SU-DHL-6 (cell line): Measurements from ENCODE around the gene PPP2R3A.
"Not testable (repeated sequence)": the region's sequence is repeated elsewhere in the genome, so short reads cannot be mapped to it uniquely, and the experiment has no call there.

Experiments
- H2AFZ ChIP-seq: fragments of 200-600 bp; sonication (generic); 2 replicates; pipeline ENCODE4 v1.6.1; 2014; ENCODE audit warnings: low read depth, mild to moderate bottlenecking, moderate library complexity, mixed read lengths, antibody characterized with exemption, low read length; ENCODE audit not compliant: severe bottlenecking
- H3F3A ChIP-seq: fragments of 200-600 bp; shearing (Covaris generic); 2 replicates; pipeline ENCODE4 v1.6.0; 2016; ENCODE audit warnings: antibody characterized with exemption, mild to moderate bottlenecking; ENCODE audit not compliant: insufficient read depth
- H3K27ac ChIP-seq: fragments of 200-600 bp; sonication (generic); 2 replicates; pipeline ENCODE4 v1.5.1; 2016; ENCODE audit warnings: low read depth, mild to moderate bottlenecking, low read length, moderate library complexity, mixed read lengths
- H3K27me3 ChIP-seq: fragments of 200-600 bp; sonication (generic), shearing (Covaris generic); 2 replicates; pipeline ENCODE4 v1.6.0; 2014; ENCODE audit warnings: mild to moderate bottlenecking, low read length
- H3K36me3 ChIP-seq: fragments of 200-600 bp; sonication (generic); 2 replicates; pipeline ENCODE4 v1.6.1; 2014; ENCODE audit warnings: mild to moderate bottlenecking, low read length, mixed read lengths
- H3K4me2 ChIP-seq: fragments of 300-600, 200-600 bp; shearing (Covaris generic), sonication (generic); 2 replicates; pipeline ENCODE4 v1.6.0; 2014; ENCODE audit warnings: low read length, low read depth, mild to moderate bottlenecking; ENCODE audit not compliant: poor library complexity, severe bottlenecking
- H3K4me3 ChIP-seq: fragments of 200-600 bp; sonication (generic); 2 replicates; pipeline ENCODE4 v1.5.1; 2014; ENCODE audit warnings: antibody characterized with exemption, low read length, mild to moderate bottlenecking, mixed read lengths; ENCODE audit not compliant: insufficient read depth, poor library complexity, severe bottlenecking
- H3K79me2 ChIP-seq: fragments of 200-600 bp; sonication (generic); 2 replicates; pipeline ENCODE4 v1.6.1; 2014; ENCODE audit warnings: mild to moderate bottlenecking, low read length, moderate library complexity; ENCODE audit not compliant: insufficient read depth
- H3K9ac ChIP-seq: fragments of 200-600 bp; sonication (generic); 2 replicates; pipeline ENCODE4 v1.7.0; 2014; ENCODE audit warnings: mild to moderate bottlenecking, low read length
- H3K9me2 ChIP-seq: fragments of 200-600 bp; sonication (generic); replicated peaks from 2 replicates; pipeline ENCODE4 v1.6.1; 2014; ENCODE audit warnings: low read length; ENCODE audit not compliant: insufficient read depth
- H3K9me3 ChIP-seq: fragments of 200-600 bp; sonication (generic); 2 replicates; pipeline ENCODE4 v1.6.1; 2014; ENCODE audit warnings: low read length, mixed read lengths; ENCODE audit not compliant: insufficient read depth
- H4K20me1 ChIP-seq: fragments of 200-600 bp; sonication (generic); 2 replicates; pipeline ENCODE4 v1.6.1; 2014; ENCODE audit warnings: low read depth, mild to moderate bottlenecking, antibody characterized with exemption, low read length, moderate library complexity, mixed read lengths
- EZH2phosphoT487 ChIP-seq: fragments of 200-600 bp; sonication (generic), shearing (Covaris generic); conservative IDR thresholded peaks from 2 replicates; pipeline ENCODE4 v1.6.1; 2018; ENCODE audit warnings: mild to moderate bottlenecking, antibody characterized with exemption, low read length, moderate library complexity, mixed read lengths
- TF ChIP-seq, protein P1 (sequence below): fragments of 200-600 bp; sonication (generic); IDR thresholded peaks from one replicate; pipeline ENCODE4 v1.5.1; 2017; ENCODE audit warnings: antibody characterized with exemption, mild to moderate bottlenecking, low read length, moderate library complexity; ENCODE audit not compliant: insufficient read depth, poor library complexity, severe bottlenecking

The PPP2R3A gene

DNA sequence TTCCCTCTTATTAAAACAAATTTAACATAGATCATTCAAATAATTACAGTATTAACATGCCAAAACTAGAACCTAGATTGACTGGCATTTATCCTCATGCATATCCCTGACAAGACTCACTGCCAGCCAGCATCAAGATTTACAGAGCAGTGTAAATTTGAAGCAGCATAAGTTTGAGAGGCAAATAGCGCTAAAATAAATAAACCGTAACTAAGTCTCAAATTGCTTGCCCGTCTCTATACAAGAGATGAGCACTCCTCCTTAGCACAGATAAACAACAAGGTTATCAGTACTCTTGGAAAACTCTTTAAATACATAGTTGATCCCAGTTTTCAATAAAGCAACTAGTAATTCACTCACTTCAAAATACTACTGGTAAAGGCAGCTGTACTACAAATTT lies 201.0 kb downstream of the PPP2R3A start:
- Histone ChIP-seq H2AFZ (no peak overlapping the region), H3K79me2 (peaks cover 100% of the 10 kb centered on the region), H3K9me3 (no peaks in the 10 kb centered on the region), H3K9me2 (no peaks in the 10 kb centered on the region), H3K4me3 (no peak overlapping the region), H3F3A (peaks cover 20% of the 10 kb centered on the region), H3K36me3 (no peaks in the 10 kb centered on the region), H3K4me2 (peak overlapping the region; percentile 53), H3K9ac (peak overlapping the region; percentile 15; the same call in 1 of the 2 replicates), H4K20me1 (peaks cover 60% of the 10 kb centered on the region), H3K27me3 (no peaks in the 10 kb centered on the region), H3K27ac (peak overlapping the region; percentile 47)
- TF ChIP-seq EZH2phosphoT487, result no peak
- TF ChIP-seq, protein P1, sequence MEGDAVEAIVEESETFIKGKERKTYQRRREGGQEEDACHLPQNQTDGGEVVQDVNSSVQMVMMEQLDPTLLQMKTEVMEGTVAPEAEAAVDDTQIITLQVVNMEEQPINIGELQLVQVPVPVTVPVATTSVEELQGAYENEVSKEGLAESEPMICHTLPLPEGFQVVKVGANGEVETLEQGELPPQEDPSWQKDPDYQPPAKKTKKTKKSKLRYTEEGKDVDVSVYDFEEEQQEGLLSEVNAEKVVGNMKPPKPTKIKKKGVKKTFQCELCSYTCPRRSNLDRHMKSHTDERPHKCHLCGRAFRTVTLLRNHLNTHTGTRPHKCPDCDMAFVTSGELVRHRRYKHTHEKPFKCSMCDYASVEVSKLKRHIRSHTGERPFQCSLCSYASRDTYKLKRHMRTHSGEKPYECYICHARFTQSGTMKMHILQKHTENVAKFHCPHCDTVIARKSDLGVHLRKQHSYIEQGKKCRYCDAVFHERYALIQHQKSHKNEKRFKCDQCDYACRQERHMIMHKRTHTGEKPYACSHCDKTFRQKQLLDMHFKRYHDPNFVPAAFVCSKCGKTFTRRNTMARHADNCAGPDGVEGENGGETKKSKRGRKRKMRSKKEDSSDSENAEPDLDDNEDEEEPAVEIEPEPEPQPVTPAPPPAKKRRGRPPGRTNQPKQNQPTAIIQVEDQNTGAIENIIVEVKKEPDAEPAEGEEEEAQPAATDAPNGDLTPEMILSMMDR, result no peak

DNA sequence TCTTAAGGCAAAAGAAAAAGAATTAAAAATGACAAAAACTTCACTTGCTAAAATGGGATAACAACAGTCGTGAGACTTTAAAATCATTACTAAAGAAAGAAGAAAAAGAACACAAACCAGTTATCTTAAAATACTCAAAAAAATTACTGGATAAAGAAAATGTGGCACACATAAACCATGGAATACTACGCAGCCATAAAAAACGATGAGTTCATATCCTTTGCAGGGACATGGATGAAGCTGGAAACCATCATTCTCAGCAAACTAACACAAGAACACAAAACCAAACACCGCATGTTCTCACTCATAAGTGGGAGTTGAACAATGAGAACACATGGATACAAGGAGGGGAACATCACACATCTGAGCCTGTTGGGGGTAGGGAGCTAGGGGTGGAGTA lies 202.7 kb downstream of the PPP2R3A start:
- peaks cover 100% of the 10 kb centered on the region for H3K79me2 ChIP-seq
- not testable (repeated sequence) for H2AFZ ChIP-seq, H3K9me3 ChIP-seq, H3K4me3 ChIP-seq, H3K9ac ChIP-seq, H3K27me3 ChIP-seq, H3K27ac ChIP-seq, H3K36me3 ChIP-seq, H3K9me2 ChIP-seq
- peaks cover 64% of the 10 kb centered on the region for H4K20me1 ChIP-seq
- peaks cover 20% of the 10 kb centered on the region for H3F3A ChIP-seq
- peak overlapping the region; percentile 53 for H3K4me2 ChIP-seq

DNA sequence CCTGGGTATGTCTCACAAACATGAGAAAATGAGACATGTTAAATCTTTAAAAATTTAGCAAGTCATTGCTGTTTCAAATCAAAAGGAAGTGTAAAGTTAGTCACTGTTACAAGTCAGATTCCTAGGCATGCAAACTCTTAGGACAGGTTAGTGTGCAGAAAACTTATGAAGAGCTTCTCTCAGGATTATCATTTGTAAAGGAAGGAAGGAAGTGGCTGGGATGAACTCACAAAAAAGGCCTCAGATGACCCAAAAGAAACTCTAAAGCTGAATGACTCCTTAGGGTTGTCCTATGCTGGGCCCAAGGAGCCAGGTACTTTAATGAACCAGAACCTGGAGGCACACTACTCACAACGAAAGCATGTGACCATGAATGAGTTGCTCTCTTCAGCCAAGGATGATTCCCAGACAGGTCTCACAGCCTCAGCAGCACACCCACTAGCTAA lies 205.6 kb downstream of the PPP2R3A start:
- Histone ChIP-seq H3K4me3 (no peak overlapping the region), H2AFZ (no peak overlapping the region), H3K27me3 (no peaks in the 10 kb centered on the region), H3K4me2 (no peak overlapping the region), H3K9me2 (no peaks in the 10 kb centered on the region), H3K36me3 (no peaks in the 10 kb centered on the region), H3K79me2 (peaks cover 100% of the 10 kb centered on the region), H3K9ac (no peak overlapping the region), H3K27ac (peak overlapping the region; percentile 22), H4K20me1 (peaks cover 66% of the 10 kb centered on the region), H3K9me3 (no peaks in the 10 kb centered on the region), H3F3A (peaks cover 8% of the 10 kb centered on the region)
- no peak for TF ChIP-seq EZH2phosphoT487
- TF ChIP-seq, protein P1, result no peak

DNA sequence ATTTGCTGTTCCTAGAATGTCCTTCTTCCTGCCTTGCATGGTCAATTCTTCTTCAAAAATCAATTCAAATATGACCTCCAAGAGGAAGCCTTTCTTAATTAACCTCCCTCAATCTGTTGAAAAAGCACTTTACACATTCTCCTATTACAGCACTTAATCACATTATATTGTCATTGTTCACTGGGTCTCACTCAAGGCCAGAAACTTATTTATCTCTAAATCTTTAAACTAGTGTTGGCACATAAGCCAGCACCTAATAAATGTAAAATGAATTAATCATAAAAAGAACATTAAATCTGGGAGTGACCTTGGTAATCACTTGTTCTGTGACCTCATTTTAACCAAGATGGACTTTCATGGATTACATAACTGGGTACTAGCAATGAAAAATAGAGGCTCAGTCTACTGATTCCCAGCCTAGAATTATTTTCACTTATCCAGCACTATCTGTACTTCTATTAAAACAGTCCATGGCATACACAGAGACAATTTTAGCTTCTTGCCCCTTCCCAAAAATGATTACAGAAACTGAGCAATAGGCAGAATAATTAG lies 208.5 kb downstream of the PPP2R3A start:
- Histone ChIP-seq H3K27me3 (no peaks in the 10 kb centered on the region), H3K36me3 (no peaks in the 10 kb centered on the region), H3K9me2 (no peaks in the 10 kb centered on the region), H3K4me2 (peak overlapping the region; percentile 1), H3K4me3 (no peak overlapping the region), H3K9me3 (no peaks in the 10 kb centered on the region), H2AFZ (no peak overlapping the region), H3K27ac (no peak overlapping the region), H4K20me1 (peaks cover 59% of the 10 kb centered on the region), H3K79me2 (peaks cover 100% of the 10 kb centered on the region), H3K9ac (no peak overlapping the region), H3F3A (peaks cover 8% of the 10 kb centered on the region; the same call in 1 of the 2 replicates)
- no peak for TF ChIP-seq EZH2phosphoT487
- TF ChIP-seq, protein P1, result no peak
